Medulla oblongata (tissue), 1 donor: ENCODE results near the gene RABGAP1.
A peak's percentile ranks its signal among the peaks of the same experiment; 100 is the strongest.
"Not testable (repeated sequence)": the region's sequence is repeated elsewhere in the genome, so short reads cannot be mapped to it uniquely, and the experiment has no call there.

Experiments used
- DNase-seq: peaks from one replicate; pipeline ENCODE4 v3.0.0-alpha.2; 2015; ENCODE audit errors: extremely low spot score

Gene RABGAP1

DNA sequence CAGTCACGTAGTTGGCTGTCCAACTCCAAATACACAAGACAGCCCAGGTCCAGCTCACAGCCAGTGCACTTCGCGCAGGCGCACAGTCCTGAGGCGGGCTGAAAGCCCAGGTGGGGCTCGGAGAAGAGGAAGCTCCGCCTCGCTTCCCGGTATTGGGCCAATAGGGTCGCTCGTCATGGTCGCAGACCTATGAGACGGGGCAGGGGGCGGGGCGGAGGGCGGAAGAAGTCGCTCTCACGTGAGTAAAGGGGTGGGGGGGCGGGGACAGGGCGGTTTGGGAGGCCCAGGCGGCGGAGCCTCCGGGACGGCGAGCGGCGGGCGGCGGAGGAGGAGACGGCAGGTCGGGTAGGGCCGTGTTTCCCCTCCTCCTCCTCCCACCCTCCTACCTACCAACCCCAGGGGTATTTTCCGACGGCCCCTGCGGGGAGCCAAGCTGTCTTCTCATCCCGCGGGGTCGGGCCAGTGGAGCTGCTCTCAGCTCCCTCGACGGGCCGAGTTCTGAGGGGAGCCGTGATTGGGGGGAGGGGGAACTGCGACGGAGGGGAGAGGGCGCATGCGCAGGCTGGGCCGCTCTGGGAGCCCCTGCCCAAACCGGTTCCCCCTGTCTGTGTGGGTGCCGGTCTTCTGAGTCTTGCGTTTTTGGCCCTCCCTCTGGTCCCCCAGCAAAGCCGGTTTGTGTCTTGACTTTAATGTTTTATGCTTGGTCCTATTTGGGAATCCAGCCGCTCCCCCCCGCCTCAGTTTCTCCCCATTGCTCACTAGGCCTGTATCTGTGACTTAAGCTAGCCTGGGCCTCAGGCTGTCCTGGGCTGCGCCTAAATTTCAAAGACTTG is at the start of gene RABGAP1:
TSS of gene RABGAP1 (plus strand) at position 272 of the 833 bp plus-strand sequence. CDS start 16,040 bp downstream, outside the sequence.
- peak; percentile 99 for DNase-seq

DNA sequence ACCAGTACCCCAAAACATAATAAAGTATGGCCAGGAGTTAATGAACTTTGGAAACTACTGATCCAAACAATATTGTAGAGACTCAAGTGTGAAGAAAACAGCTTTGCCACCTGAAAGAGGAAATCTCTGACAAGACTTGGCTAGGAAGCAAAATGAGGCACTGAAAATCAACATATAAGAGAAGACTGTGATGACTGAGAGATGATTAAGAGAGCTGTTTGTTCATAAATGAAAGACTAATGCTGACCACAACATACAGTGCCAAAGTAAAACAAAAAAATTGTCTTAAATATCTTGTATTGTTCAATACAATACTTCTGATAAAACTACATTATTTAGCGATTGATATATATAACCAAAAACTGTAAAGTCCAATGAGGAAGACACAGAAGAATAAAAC is 42.9 kb upstream of the RABGAP1 start:
- DNase-seq = no peak

- no peak for DNase-seq
These were observed 40.0 kb upstream of the RABGAP1 start for GRCh38 chr9:122900791-122901190.

DNA sequence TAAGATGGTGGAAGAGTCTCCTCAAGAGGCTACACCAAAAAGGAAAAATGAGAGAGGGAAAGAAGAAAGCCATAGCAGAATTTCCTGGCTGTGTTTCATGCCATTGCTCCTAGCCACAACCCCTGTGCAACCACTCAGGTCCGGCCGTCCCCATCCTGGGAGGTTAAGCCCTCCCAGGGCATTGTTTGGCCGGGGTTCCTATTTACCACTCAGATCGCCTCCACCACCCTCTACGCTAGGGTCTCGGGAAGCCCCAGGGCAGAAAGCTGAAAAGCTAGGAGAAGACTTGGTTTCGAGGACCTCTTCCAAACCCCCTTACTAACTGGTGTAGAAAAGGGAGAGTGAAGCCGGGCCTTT is 36.4 kb upstream of the RABGAP1 start:
- DNase-seq = peak; percentile 30

DNA sequence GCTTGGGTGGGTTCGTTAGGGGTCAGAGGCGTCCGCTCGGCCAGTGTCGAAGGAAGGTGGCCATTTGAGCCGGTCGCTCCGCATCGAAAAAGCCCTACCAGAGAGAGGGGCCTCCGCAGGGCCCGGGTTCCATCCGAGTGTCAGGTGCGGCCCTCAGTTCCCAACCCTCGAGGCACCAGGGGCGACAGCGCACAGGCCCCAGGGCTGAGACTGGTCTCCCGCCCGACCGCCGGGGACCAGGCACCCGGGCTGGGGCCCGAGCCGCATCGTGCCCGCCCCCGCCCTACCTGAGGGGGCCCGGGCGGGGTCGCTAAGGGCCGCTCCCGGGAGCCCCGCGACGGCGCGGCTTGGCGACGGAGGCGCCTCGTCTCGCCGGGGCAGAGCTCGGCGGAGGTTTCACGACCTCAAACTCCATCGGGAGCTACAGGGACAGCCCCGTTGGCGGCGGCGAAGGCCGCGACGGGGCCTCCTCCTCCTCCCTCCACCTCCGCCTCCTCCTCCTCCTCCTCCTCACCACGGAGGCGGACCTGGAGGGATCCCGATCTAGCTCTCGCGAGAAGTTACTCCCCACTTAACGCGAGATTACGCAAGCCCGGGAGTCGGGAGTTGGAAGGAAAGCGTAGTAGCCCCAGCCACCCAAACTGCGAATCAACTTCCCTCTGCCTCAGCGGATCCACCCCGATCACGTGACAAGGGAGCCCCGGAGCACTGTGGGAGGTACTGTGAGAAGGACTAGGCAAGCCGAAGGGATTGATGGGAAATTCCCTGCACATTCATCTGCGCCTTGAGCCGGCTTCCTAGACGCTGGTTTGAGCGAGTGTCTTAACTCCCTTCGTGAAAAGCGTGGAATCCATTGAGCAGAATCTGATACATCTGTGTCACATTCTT is 35.8 kb upstream of the RABGAP1 start, which contains the start of gene RC3H2:
TSS of gene RC3H2 (minus strand) at position 537 of the 888 bp plus-strand sequence. CDS start 7,850 bp downstream, outside the sequence.
- DNase-seq = peak; percentile 100

GRCh38 chr9:122906122-122906521 is 34.7 kb upstream of the RABGAP1 start:
- DNase-seq = not testable (repeated sequence)

- DNase-seq = no peak
These were observed 28.2 kb upstream of the RABGAP1 start for GRCh38 chr9:122912671-122912963.

DNA sequence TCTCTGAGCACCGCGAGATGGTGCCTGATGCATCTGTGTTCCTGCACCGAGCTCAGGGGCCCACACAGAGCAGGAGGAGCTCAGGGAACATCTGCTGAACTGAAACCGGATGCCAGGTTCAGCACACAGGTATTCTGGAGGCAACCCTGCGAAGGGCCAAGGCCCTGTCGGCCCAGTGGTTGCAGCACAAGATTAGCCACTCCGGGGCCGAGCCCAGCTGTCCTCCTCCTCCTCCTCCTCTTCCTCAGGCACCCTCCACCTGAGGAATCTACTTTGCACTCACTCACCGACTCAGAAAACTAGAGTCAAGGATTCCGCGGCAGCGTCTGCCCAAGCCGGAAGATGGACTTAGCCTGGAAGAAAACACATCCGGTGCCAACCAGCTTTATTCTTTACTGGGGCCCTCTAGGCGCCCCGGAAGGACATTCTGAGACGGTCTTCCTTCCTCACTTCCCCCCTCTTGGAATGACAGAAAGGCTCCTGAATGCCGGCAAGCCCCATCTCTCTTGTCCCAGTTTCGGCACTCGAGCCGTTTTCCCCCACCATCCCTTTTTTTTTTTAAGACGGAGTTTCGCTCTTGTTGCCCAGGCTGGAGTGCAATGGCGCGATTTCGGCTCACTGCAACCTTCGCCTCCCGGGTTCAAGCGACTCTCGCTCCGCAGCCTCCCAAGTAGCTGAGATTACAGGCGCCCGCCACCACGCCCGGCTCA is 27.7 kb upstream of the RABGAP1 start, which contains the start of gene ZBTB6:
TSS of gene ZBTB6 (minus strand) at position 360 of the 710 bp plus-strand sequence. CDS start 1,251 bp downstream, outside the sequence.
- peak; percentile 96 for DNase-seq

DNA sequence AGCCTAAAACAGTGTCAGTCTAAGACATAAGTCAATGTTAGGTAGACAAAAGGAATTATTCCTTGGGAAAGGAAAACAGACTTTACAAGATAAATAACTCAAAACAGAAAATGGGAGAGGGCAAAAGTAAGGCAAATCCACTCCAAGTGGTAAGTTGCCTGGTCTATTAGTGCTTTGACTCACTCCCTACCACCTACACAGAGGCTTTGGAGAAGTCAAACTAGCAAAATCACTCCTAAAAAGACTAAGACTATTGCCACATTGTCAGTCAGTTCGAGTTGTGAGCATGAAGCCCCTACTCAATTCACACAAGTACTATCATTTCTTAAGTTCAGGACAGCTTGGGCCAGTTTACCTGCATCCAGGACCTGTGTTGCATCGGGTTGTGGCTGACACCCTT is 22.5 kb upstream of the RABGAP1 start:
- DNase-seq = no peak

GRCh38 chr9:122922713-122923112 is 18.1 kb upstream of the RABGAP1 start:
- no peak for DNase-seq

GRCh38 chr9:122923947-122924346 is 16.9 kb upstream of the RABGAP1 start:
- no peak for DNase-seq

DNA sequence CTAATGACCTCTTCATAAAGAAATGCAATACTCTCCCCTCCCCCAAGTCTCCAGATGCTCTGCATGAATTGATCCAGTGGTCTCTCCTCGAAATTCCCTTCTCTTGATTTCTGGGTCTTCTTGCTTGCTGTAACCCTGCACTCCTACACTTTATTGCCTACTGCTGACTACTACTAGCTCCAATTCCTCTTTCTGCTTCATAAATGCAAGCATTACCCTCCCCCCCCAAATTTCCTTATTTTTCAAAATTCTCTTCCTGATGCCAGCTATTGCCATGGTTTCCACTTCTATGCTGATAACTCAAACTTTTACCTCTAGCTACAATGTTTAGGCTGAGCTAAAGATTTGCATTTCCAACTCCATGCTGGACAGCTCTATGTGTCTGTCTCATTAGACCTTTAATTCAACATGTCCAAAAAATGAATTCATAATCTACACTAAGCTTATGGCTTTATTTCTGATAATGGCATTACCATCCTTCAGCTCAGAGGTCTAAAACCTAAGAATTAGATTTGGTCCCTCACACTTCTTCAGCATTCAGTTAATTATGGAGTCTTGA is 10.9 kb upstream of the RABGAP1 start:
- no peak for DNase-seq

DNA sequence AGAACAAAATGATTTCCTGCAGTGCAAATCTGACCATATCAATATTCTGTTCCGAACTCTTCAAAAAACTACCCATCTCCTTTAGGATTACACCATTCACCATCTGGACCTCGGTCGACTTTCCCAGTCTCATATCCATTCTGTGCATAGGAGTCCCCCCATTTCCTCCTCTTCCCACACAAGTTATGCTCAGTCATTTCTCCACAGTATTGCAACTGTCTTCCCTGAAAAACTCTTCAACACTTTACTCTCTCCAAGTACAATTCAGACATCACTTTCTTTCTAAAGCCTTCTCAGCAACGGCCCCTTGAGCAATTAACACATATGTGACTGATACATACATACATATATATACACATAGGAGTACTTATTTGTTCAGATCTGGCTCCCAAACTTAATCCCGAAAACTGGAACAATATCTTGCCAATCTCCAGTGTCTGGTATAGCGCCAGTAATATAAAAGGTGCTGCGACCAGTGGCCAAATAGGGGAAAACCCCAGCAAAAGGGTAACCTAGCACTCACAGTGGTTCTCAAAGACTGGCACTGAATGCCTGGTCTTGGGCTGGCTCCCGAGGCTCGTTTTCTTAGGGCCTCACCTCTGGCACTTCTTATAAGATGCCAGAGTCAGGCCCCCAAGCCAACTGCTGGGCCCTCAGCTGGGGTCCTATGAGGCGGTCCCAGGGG is 10.1 kb upstream of the RABGAP1 start:
- DNase-seq = no peak

GRCh38 chr9:122931226-122932121 is 9.3 kb upstream of the RABGAP1 start, which contains the start of gene ZBTB26:
TSS of gene ZBTB26 (minus strand) at chr9:122931512. CDS start at chr9:122919934, 11,578 bp downstream.
- peak; percentile 98 for DNase-seq

DNA sequence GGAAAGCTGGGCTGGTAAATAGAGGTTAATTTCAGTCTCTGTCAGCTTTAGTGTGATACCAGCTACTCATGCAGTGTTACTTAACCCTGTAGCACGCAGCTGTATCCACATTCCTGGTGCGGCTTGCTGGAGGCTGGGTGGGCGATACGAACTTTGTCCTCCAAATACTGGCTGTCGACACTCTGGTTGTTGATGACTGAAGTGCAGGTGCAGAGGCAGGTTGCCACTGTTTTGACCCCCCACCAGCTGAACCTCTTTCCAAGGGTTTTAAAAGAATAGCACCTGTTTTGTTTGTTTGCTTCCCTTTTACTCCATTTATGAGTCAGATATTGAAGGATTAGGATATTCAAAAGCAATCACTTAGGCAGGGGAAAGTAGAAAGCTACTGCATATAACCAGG is 4.4 kb upstream of the RABGAP1 start:
- no peak for DNase-seq

DNA sequence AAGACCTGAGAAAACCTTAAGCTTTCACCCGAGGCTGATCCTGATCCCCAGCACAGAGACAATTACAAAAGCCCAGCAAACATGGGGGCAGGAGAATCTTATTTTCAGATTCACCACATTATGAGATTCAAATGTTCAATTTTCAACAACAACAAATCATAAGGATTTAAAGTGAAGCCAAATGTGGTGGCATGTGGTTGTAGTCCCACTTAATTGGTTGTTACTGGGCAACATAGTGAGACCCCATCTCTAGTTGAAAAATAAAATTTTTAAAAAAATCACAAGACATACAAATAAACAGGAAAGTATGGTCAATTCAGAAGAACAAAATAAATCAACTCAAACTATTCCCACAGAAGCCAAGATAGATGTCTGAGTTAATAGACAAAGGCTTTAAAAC is 3.9 kb upstream of the RABGAP1 start:
- no peak for DNase-seq

DNA sequence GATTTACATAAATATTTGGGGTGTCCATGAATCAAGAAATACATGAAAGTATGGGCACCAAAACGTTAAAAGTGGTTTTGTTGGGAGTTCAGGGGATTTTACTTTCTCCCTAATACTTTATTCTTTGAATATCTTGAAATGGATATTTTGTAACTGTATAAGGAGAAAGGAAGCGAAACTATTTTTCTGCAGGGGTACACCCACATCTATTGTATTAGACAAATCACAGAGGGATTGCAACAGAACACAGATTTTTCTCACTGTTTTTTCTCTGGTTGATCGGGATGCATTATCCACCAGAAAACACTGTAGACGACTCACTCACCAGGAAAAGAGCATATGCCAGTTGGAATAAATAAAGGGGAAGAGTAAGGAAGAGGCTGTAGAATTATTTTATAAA is 1.2 kb upstream of the RABGAP1 start:
- DNase-seq = no peak

- no peak for DNase-seq
These were observed 419 bp upstream of the RABGAP1 start for GRCh38 chr9:122940454-122940748.

DNA sequence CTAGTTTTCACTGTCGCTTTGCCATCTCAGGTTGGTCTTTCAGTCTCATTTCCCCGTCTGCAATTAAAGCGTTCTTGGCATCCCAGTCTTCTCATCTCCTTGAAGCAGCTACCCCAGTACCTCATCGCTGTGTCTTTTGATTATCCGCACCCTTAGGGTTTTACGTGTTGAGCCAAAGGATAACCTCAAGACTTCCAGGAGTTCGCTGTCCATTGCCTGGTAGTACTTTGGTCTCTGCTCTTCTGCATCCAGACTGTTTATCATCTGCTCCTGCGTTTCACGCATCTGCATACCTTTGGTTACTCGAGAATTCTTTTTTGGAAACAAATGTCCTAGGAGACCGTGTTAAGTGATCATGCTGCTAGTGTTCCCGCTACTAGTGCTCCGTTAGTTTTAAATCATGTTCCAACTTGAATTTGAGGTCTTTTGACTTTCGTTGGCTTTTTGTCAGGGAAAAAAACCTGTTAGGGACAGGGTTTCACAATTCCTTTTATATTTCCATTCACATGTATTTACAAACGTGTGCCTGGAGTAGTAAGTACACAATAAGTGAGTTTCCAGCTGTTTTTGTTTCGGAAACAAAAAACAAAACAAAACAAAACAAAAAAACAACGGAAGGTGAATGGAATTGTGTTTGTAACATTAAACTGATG is 888 bp downstream of the RABGAP1 start:
- DNase-seq = peak; percentile 52
